Rectal smooth muscle tissue (tissue), 1 donor: ENCODE measurements around the gene AP4E1.
"Not testable (repeated sequence)": the region's sequence is repeated elsewhere in the genome, so short reads cannot be mapped to it uniquely, and the experiment has no call there.

Experiments used
- H3K27ac ChIP-seq: one replicate; pipeline ENCODE4 v1.7.0; 2013; ENCODE audit warnings: low read depth, low read length, inconsistent platforms
- H3K27me3 ChIP-seq: one replicate; pipeline ENCODE4 v1.7.0; 2013; ENCODE audit warnings: low read length; ENCODE audit not compliant: control insufficient read depth, insufficient read depth
- H3K36me3 ChIP-seq: one replicate; pipeline ENCODE4 v1.7.0; 2013; ENCODE audit warnings: low read length; ENCODE audit not compliant: control insufficient read depth, insufficient read depth
- H3K4me1 ChIP-seq: one replicate; pipeline ENCODE4 v1.7.0; 2013; ENCODE audit warnings: low read length; ENCODE audit not compliant: control insufficient read depth, insufficient read depth
- H3K4me3 ChIP-seq: one replicate; pipeline ENCODE4 v1.7.0; 2013; ENCODE audit warnings: low read length
- H3K9ac ChIP-seq: one replicate; pipeline ENCODE4 v1.7.0; 2013; ENCODE audit warnings: low read length

The AP4E1 gene

GRCh38 chr15:50930792-50931191 is 22.3 kb downstream of the AP4E1 start:
- no peak overlapping the region for H3K27ac ChIP-seq
- no peak overlapping the region for H3K9ac ChIP-seq
- no peaks in the 10 kb centered on the region for H3K27me3 ChIP-seq
- no peak overlapping the region for H3K4me3 ChIP-seq
- no peaks in the 10 kb centered on the region for H3K4me1 ChIP-seq
- H3K36me3 ChIP-seq, result peaks cover 4% of the 10 kb centered on the region

- Histone ChIP-seq H3K4me1 (no peaks in the 10 kb centered on the region), H3K4me3 (no peak overlapping the region)
Measured at GRCh38 chr15:50933341-50933740, 24.9 kb downstream of the AP4E1 start.

GRCh38 chr15:50938525-50938924 is 30.0 kb downstream of the AP4E1 start:
- peaks cover 4% of the 10 kb centered on the region for H3K36me3 ChIP-seq
- no peak overlapping the region for H3K4me3 ChIP-seq
- no peak overlapping the region for H3K27ac ChIP-seq
- H3K9ac ChIP-seq, result no peak overlapping the region
- no peaks in the 10 kb centered on the region for H3K4me1 ChIP-seq
- H3K27me3 ChIP-seq, result no peaks in the 10 kb centered on the region

More at GRCh38 chr15:50933341-50933740, 24.9 kb downstream of the AP4E1 start:
- H3K36me3 ChIP-seq, result peaks cover 5% of the 10 kb centered on the region
- no peak overlapping the region for H3K27ac ChIP-seq
- H3K27me3 ChIP-seq, result no peaks in the 10 kb centered on the region
- no peak overlapping the region for H3K9ac ChIP-seq

GRCh38 chr15:50939911-50940310 is 31.4 kb downstream of the AP4E1 start:
- Histone ChIP-seq H3K27ac (no peak overlapping the region), H3K36me3 (peaks cover 4% of the 10 kb centered on the region), H3K9ac (no peak overlapping the region), H3K4me3 (no peak overlapping the region), H3K4me1 (no peaks in the 10 kb centered on the region), H3K27me3 (no peaks in the 10 kb centered on the region)

GRCh38 chr15:50940506-50940905 is 32.0 kb downstream of the AP4E1 start:
- H3K4me3 ChIP-seq, result no peak overlapping the region
- H3K27ac ChIP-seq, result no peak overlapping the region
- no peaks in the 10 kb centered on the region for H3K27me3 ChIP-seq
- no peak overlapping the region for H3K9ac ChIP-seq
- peaks cover 4% of the 10 kb centered on the region for H3K36me3 ChIP-seq
- H3K4me1 ChIP-seq, result no peaks in the 10 kb centered on the region

GRCh38 chr15:50943638-50944037 is 35.2 kb downstream of the AP4E1 start:
- no peak overlapping the region for H3K27ac ChIP-seq
- no peaks in the 10 kb centered on the region for H3K4me1 ChIP-seq

GRCh38 chr15:50944672-50945071 is 36.2 kb downstream of the AP4E1 start:
- H3K4me1 ChIP-seq, result no peaks in the 10 kb centered on the region
- H3K27me3 ChIP-seq, result no peaks in the 10 kb centered on the region
- H3K4me3 ChIP-seq, result no peak overlapping the region
- no peak overlapping the region for H3K27ac ChIP-seq
- no peak overlapping the region for H3K9ac ChIP-seq
- H3K36me3 ChIP-seq, result no peaks in the 10 kb centered on the region

More at GRCh38 chr15:50943638-50944037, 35.2 kb downstream of the AP4E1 start:
- Histone ChIP-seq H3K4me3 (no peak overlapping the region), H3K36me3 (no peaks in the 10 kb centered on the region), H3K9ac (no peak overlapping the region), H3K27me3 (no peaks in the 10 kb centered on the region)

GRCh38 chr15:50945725-50946124 is 37.2 kb downstream of the AP4E1 start:
- H3K4me1 ChIP-seq, result no peaks in the 10 kb centered on the region
- H3K36me3 ChIP-seq, result no peaks in the 10 kb centered on the region
- no peak overlapping the region for H3K9ac ChIP-seq
- no peak overlapping the region for H3K27ac ChIP-seq
- no peaks in the 10 kb centered on the region for H3K27me3 ChIP-seq
- H3K4me3 ChIP-seq, result no peak overlapping the region

- not testable (repeated sequence) for H3K27me3 ChIP-seq, H3K4me1 ChIP-seq
- H3K36me3 ChIP-seq, result peaks cover 13% of the 10 kb centered on the region
Measured at GRCh38 chr15:50950745-50951144, 42.3 kb downstream of the AP4E1 start.

GRCh38 chr15:50953302-50953701 is 44.8 kb downstream of the AP4E1 start:
- no peaks in the 10 kb centered on the region for H3K4me1 ChIP-seq
- no peaks in the 10 kb centered on the region for H3K27me3 ChIP-seq
- no peak overlapping the region for H3K27ac ChIP-seq
- H3K9ac ChIP-seq, result no peak overlapping the region
- peaks cover 16% of the 10 kb centered on the region for H3K36me3 ChIP-seq
- no peak overlapping the region for H3K4me3 ChIP-seq

More at GRCh38 chr15:50950745-50951144, 42.3 kb downstream of the AP4E1 start:
- not testable (repeated sequence) for H3K9ac ChIP-seq, H3K27ac ChIP-seq, H3K4me3 ChIP-seq

GRCh38 chr15:50954837-50955236 is 46.4 kb downstream of the AP4E1 start:
- not testable (repeated sequence) for H3K27me3 ChIP-seq, H3K4me1 ChIP-seq, H3K9ac ChIP-seq, H3K4me3 ChIP-seq, H3K27ac ChIP-seq
- peaks cover 21% of the 10 kb centered on the region for H3K36me3 ChIP-seq

- Histone ChIP-seq H3K36me3 (peaks cover 14% of the 10 kb centered on the region), H3K4me3 (no peak overlapping the region), H3K27ac (no peak overlapping the region), H3K27me3 (no peaks in the 10 kb centered on the region), H3K4me1 (no peaks in the 10 kb centered on the region), H3K9ac (no peak overlapping the region)
Measured at GRCh38 chr15:50959717-50960116, 51.2 kb downstream of the AP4E1 start.

- no peak overlapping the region for H3K4me3 ChIP-seq
- no peak overlapping the region for H3K27ac ChIP-seq
- H3K36me3 ChIP-seq, result peaks cover 6% of the 10 kb centered on the region
- H3K9ac ChIP-seq, result no peak overlapping the region
- no peaks in the 10 kb centered on the region for H3K4me1 ChIP-seq
- no peaks in the 10 kb centered on the region for H3K27me3 ChIP-seq
Measured at GRCh38 chr15:50964075-50964474, 55.6 kb downstream of the AP4E1 start.
